ENCODE results near the gene PTPRG. TPM values are rescaled to one million over a fixed set of nuclear protein-coding genes. Genes with fewer than 3 reads are reported as not detected.

Gene PTPRG
- total RNA-seq, 2 experiments from 2014 or later: 0.03 to 0.05 TPM

- ATAC-seq (ENCODE audit: poor library complexity): no peak
- intact Hi-C loops (cut with DNase I, micrococcal nuclease): no loop called here
- TF ChIP-seq, protein P1, sequence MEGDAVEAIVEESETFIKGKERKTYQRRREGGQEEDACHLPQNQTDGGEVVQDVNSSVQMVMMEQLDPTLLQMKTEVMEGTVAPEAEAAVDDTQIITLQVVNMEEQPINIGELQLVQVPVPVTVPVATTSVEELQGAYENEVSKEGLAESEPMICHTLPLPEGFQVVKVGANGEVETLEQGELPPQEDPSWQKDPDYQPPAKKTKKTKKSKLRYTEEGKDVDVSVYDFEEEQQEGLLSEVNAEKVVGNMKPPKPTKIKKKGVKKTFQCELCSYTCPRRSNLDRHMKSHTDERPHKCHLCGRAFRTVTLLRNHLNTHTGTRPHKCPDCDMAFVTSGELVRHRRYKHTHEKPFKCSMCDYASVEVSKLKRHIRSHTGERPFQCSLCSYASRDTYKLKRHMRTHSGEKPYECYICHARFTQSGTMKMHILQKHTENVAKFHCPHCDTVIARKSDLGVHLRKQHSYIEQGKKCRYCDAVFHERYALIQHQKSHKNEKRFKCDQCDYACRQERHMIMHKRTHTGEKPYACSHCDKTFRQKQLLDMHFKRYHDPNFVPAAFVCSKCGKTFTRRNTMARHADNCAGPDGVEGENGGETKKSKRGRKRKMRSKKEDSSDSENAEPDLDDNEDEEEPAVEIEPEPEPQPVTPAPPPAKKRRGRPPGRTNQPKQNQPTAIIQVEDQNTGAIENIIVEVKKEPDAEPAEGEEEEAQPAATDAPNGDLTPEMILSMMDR (IDR thresholded peaks at IDR 0.05): no peak
- peaks cover 0 to 9% of the 10 kb centered on the region in 2 experiments for H3K9me3 ChIP-seq (ENCODE audit: control insufficient read depth in 1 of 2, insufficient read depth in 1 of 2, low read length in 2 of 2)
- Mint-ChIP-seq H3K27me3 (no peaks in the 10 kb centered on the region), H3K36me3 (ENCODE audit: low read depth) (no peaks in the 10 kb centered on the region), H3K4me3 (no peak overlapping the region), H3K9me3 (peaks cover 3% of the 10 kb centered on the region), H3K4me1 (ENCODE audit: low read depth) (no peaks in the 10 kb centered on the region), H3K27ac (no peak overlapping the region)
- no peaks in the 10 kb centered on the region for H3K36me3 ChIP-seq (ENCODE audit: insufficient read depth, low read length)
- ChIA-PET POLR2A (no interaction called here), CTCF (no interaction called here)
- H3K27me3 ChIP-seq (ENCODE audit: control insufficient read depth in 1 of 2, insufficient read depth in 2 of 2, low read length in 2 of 2): no peaks in the 10 kb centered on the region
- DNase-seq: no peak
- H3K4me3 ChIP-seq (ENCODE audit: low read length): no peak overlapping the region
- no peaks in the 10 kb centered on the region for H3K4me1 ChIP-seq (ENCODE audit: insufficient read depth, low read length)
- no peak overlapping the region for H3K27ac ChIP-seq (ENCODE audit: low read depth in 1 of 2, low read length in 2 of 2)
These were observed 435.7 kb downstream of the PTPRG start for GRCh38 chr3:61997101-61997500.

DNA sequence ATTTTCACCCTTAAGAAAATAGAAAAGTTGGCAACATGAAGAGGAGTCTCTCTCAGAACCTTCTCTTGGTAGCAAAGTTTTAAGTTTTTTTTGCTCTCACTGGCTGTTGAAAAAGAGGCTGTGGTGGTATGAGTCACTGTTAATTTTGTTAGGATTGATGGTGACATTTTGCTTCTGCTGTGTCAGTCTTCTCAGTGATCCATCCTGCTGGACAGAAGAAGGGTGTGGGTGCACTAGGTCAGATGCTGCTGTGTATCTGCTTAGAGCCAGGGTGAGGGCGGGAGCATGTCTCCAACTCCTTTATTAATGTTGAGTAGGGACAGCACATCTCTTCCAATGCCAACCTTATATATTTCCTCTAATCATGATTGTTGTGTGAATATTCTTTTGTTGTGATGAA is 442.5 kb downstream of the PTPRG start:
- Mint-ChIP-seq H3K27ac (no peak overlapping the region), H3K4me3 (no peak overlapping the region), H3K4me1 (ENCODE audit: low read depth) (no peaks in the 10 kb centered on the region), H3K36me3 (ENCODE audit: low read depth) (no peaks in the 10 kb centered on the region), H3K27me3 (no peaks in the 10 kb centered on the region), H3K9me3 (no peaks in the 10 kb centered on the region)
- CTCF ChIA-PET: no interaction called here
- H3K9me3 ChIP-seq (ENCODE audit: control insufficient read depth in 1 of 2, insufficient read depth in 1 of 2, low read length in 2 of 2): peaks cover 0 to 3% of the 10 kb centered on the region in 2 experiments
- no peak overlapping the region for H3K4me3 ChIP-seq (ENCODE audit: low read length)
- H3K27me3 ChIP-seq (ENCODE audit: control insufficient read depth in 1 of 2, insufficient read depth in 2 of 2, low read length in 2 of 2): no peaks in the 10 kb centered on the region
- ATAC-seq (ENCODE audit: poor library complexity) (no peak), DNase-seq (no peak)
- H3K4me1 ChIP-seq (ENCODE audit: insufficient read depth, low read length): no peaks in the 10 kb centered on the region
- H3K36me3 ChIP-seq (ENCODE audit: insufficient read depth, low read length): no peaks in the 10 kb centered on the region
- TF ChIP-seq, protein P1 (IDR thresholded peaks at IDR 0.05): no peak
- no peak overlapping the region for H3K27ac ChIP-seq (ENCODE audit: low read depth in 1 of 2, low read length in 2 of 2)
- POLR2A ChIA-PET: no interaction called here
- intact Hi-C loops (cut with DNase I, micrococcal nuclease): no loop called here

DNA sequence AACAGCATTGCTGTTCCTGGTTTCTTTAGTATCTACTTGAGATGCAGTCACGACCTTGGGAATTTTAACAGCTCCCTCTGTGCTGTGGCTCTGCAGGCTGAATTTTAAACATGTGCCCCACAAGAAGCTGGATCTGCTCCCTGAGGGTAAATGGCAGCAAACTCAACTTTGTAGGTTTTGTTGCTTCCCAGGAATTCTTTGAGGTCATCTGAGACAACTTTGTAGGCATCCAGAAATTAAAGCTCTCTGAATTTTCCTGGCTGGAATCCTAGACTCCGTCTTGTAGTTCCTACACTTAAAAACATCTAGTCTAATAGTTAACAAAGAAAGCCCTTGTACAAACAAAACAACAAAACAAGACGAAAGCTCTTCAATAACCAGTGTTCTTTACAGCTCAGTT is 445.7 kb downstream of the PTPRG start:
- no peak for DNase-seq
- TF ChIP-seq, protein P1 (IDR thresholded peaks at IDR 0.05): no peak
- intact Hi-C loops (cut with DNase I, micrococcal nuclease): no loop called here
- Mint-ChIP-seq H3K36me3 (ENCODE audit: low read depth) (no peaks in the 10 kb centered on the region), H3K4me1 (ENCODE audit: low read depth) (no peaks in the 10 kb centered on the region), H3K27ac (no peak overlapping the region), H3K9me3 (no peaks in the 10 kb centered on the region), H3K27me3 (no peaks in the 10 kb centered on the region), H3K4me3 (no peak overlapping the region)
- Histone ChIP-seq H3K27me3 (ENCODE audit: control insufficient read depth in 1 of 2, insufficient read depth in 2 of 2, low read length in 2 of 2) (no peaks in the 10 kb centered on the region), H3K4me3 (ENCODE audit: low read length) (no peak overlapping the region), H3K27ac (ENCODE audit: low read depth in 1 of 2, low read length in 2 of 2) (no peak overlapping the region), H3K9me3 (ENCODE audit: control insufficient read depth in 1 of 2, insufficient read depth in 1 of 2, low read length in 2 of 2) (no peaks in the 10 kb centered on the region), H3K4me1 (ENCODE audit: insufficient read depth, low read length) (no peaks in the 10 kb centered on the region), H3K36me3 (ENCODE audit: insufficient read depth, low read length) (no peaks in the 10 kb centered on the region)
- ChIA-PET CTCF (no interaction called here), POLR2A (no interaction called here)
- no peak for ATAC-seq (ENCODE audit: poor library complexity)

All from CD4-positive, alpha-beta T cell (primary cell).